HG03025 (cell line): Measurements from ENCODE around the gene RNF126.

Experiments
- ATAC-seq: cut with Tn5 transposase; IDR thresholded peaks from one replicate; pipeline ENCODE4 v1.9.1; 2021; ENCODE audit warnings: mild to moderate bottlenecking, moderate library complexity; ENCODE audit not compliant: unreplicated experiment, low FRiP score

The RNF126 gene

GRCh38 chr19:648305-648704 lies 14.7 kb downstream of the RNF126 start:
- no peak for ATAC-seq

- no peak for ATAC-seq
Observed at GRCh38 chr19:647566-648284, 15.3 kb downstream of the RNF126 start.

- no peak for ATAC-seq
Observed at GRCh38 chr19:646779-647565, 16.0 kb downstream of the RNF126 start.

GRCh38 chr19:645912-646778 lies 16.9 kb downstream of the RNF126 start:
- ATAC-seq, result no peak

- no peak for ATAC-seq
Observed at GRCh38 chr19:644789-645188, 18.2 kb downstream of the RNF126 start.

GRCh38 chr19:644363-644762 lies 18.7 kb downstream of the RNF126 start:
- no peak for ATAC-seq

- ATAC-seq, result no peak
Observed at GRCh38 chr19:643736-644135, 19.3 kb downstream of the RNF126 start.

DNA sequence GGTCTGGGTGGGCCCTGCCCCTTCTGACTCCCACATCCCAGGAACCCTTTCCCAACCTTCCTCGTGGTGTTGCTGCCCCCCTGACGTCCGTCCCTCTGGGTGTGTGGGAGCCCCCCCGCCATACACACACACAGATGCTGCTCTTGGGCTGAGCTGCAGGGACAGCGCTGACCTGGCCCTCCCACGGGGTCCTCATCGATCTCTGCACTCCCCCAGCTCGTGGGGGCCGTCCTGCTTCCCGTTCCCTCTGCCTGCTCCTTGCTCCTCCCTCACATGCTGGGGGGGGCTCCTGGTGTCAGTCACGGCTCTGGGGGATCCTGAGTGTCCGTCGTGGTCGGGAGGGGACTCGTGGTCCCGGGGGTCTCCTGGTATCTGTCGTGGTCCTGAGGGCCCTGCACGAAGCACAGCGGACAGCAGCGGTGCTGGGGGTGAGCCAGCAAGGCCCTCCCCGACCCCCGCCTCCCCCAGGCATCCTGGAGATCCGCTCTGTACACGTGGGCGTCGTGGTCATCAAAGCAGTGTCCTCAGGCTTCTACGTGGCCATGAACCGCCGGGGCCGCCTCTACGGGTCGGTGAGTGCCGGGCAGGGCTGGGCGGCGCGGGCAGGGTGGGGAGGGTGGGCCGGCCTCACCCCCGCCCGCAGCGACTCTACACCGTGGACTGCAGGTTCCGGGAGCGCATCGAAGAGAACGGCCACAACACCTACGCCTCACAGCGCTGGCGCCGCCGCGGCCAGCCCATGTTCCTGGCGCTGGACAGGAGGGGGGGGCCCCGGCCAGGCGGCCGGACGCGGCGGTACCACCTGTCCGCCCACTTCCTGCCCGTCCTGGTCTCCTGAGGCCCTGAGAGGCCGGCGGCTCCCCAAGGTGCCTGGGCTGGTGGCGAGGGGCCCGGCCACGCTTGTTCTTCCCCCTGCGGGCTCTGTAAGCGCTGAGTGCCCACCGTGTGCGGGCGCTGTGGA lies 20.0 kb downstream of the RNF126 start:
- no peak for ATAC-seq

DNA sequence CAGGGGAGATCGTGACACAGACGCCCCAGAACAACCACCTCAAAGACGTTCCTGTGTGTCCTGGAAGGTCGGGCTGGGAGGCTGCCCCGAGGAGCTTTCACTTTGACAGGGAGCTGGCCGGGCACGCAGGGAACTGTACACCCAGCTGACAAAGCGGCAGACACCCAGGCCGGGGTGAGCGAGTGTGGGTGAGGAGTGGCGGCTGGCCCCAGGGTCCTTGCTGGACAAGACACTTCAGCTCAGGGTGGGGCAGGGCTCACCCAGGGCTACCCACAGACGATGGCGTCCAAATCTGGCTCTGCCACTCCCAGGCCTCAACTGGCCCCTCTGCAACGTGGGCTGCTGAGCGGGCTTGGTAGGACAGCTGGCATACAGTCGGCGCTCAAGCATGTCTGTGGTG lies 21.3 kb downstream of the RNF126 start:
- no peak for ATAC-seq

- ATAC-seq, result no peak
Observed at GRCh38 chr19:640606-641189, 22.3 kb downstream of the RNF126 start.

GRCh38 chr19:640161-640558 lies 22.9 kb downstream of the RNF126 start:
- ATAC-seq, result no peak

GRCh38 chr19:639253-640160 lies 23.5 kb downstream of the RNF126 start, which contains the start of gene FGF22:
TSS of gene FGF22 (plus strand) at chr19:639879. CDS start at chr19:639926, 47 bp downstream.
- peak; percentile 48 for ATAC-seq

DNA sequence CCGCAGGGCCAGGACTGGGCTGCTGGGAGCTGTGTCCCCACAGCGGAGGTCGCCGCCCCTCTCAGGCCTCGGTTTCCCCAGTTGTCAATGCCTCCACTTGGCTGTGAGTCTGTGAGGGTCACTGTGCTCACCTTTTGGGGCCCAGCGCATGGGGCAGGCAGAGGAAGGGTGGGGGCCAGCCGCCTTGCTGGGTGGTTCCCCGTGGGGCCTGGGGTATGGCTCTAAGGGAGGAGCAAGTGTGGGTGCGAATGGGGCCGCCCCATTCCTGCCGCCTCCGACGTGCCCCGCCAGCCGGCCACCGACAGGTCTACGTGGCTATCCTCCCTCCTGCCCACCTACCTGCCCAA lies 24.1 kb downstream of the RNF126 start:
- no peak for ATAC-seq

DNA sequence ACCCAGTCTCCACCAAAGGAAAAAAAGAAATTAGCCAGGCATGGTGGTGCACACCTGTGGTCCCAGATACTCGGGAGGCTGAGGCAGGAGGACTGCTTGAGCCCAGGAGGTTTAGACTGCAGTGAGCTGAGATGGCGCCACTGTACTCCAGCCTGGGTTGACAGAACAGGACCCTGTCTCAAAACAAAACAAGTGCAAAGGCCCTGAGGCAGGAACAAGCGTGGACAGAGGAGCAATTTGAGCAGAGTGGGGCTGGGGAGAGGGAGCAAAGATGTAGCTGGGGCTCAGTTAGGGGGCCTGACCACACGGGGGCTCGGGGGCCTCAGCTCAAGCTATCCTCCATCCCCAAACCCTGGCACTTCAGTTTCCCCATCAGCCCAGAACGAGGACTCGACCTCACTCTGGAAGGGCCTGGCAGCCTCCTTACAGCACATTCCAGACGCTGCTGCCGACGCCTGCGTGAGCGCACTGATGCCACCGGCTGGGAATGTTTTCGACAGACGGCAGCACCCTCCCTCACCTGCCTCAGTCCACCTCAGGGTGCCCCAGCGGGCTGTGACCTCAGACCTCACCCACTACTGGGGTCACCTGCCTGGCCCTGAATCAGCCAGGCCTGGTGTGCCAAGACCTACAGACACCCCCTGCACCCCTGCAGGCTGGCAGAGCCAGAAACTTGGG lies 27.9 kb downstream of the RNF126 start:
- no peak for ATAC-seq

DNA sequence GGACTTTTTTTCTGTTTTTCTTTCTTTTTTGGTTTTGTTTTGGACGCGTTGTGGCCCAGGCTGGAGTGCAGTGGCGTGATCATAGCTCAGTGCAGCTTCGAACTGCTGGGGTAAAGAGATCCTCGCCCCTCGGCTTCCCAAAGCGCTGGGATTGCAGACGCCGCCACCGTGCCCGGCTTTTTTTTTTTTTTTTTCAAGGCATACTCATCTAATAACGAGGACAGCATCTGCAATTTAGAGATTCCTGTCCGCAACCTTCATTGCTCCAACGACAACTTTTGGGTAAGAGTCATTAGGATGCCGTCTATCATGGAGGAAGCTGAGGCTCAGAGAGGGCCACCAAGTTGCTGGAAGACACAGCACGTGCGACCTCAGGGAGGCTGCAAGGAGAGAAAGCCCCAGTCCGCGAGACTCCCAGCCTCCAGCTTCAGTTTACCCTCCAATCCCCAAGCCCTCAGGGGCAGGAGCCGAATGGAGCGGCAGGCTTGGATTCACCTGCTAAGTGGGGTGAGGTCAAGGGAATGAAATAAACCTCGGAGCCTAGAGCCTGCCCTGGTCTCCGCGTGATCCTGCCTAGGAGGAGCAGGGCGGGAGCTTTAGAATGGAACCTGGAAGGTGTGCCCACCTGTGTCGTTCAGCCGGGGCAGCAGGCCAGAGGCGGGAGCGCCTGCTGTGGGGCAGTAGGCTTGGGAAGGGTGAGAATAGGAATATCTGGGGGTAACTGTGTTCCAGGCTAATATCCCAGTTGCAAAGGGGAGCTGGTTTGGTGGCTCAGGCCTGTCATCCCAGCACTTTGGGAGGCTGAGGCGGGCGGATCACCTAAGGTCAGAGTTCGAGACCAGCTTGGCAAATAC lies 29.0 kb downstream of the RNF126 start:
- ATAC-seq, result no peak

GRCh38 chr19:633068-633785 lies 29.8 kb downstream of the RNF126 start, which contains the start of gene POLRMT:
TSS of gene POLRMT (minus strand) at chr19:633537. CDS start at chr19:633512, 25 bp downstream.
- peak; percentile 75 for ATAC-seq
